Kidney epithelial cell (primary cell): ENCODE results near the gene KIF21A. TPM values are rescaled to one million over a fixed set of nuclear protein-coding genes. Genes with fewer than 3 reads are reported as not detected.

Source experiments
- DNase-seq: peaks from one replicate; pipeline ENCODE4 v3.0.0-alpha.2; 2010; ENCODE audit warnings: low read depth
- H3K27me3 ChIP-seq: 2 replicates; pipeline ENCODE4 v1.6.0; 2011; ENCODE audit warnings: low read length; ENCODE audit not compliant: control insufficient read depth, insufficient read depth
- H3K36me3 ChIP-seq: 2 replicates; pipeline ENCODE4 v1.5.1; 2011; ENCODE audit warnings: low read length; ENCODE audit not compliant: control insufficient read depth, insufficient read depth
- H3K4me3 ChIP-seq: 2 replicates; pipeline ENCODE4 v1.5.1; 2011; ENCODE audit warnings: low read depth, mild to moderate bottlenecking, control low read depth, low read length
- CTCF ChIP-seq: IDR thresholded peaks from 2 replicates; pipeline ENCODE4 v1.5.1; 2011; ENCODE audit warnings: mild to moderate bottlenecking, moderate library complexity, low read length, control low read depth, inconsistent platforms; ENCODE audit not compliant: insufficient read depth, poor library complexity, severe bottlenecking
- total RNA-seq: library from RNA; depleted of rRNA; stranded (reverse); fragments of >200 nt; gene quantifications from 2 replicates; pipeline ENCODE4 v1.2.3, GENCODE V29; 2015

The KIF21A gene
- total RNA-seq, 1 donor from 2014 or later = 17.8 TPM

- no peaks in the 10 kb centered on the region for H3K36me3 ChIP-seq
- H3K4me3 ChIP-seq = no peak overlapping the region
- no peak for DNase-seq
- no peak for TF ChIP-seq CTCF
- no peaks in the 10 kb centered on the region for H3K27me3 ChIP-seq
Measured at GRCh38 chr12:39327965-39328364, 115.0 kb downstream of the KIF21A start.

GRCh38 chr12:39327510-39327909, 115.4 kb downstream of the KIF21A start:
- Histone ChIP-seq H3K36me3 (no peaks in the 10 kb centered on the region), H3K4me3 (no peak overlapping the region), H3K27me3 (no peaks in the 10 kb centered on the region)
- DNase-seq = no peak
- TF ChIP-seq CTCF = no peak

- no peak for DNase-seq
- TF ChIP-seq CTCF = no peak
- H3K36me3 ChIP-seq = no peaks in the 10 kb centered on the region
- H3K4me3 ChIP-seq = no peak overlapping the region
- no peaks in the 10 kb centered on the region for H3K27me3 ChIP-seq
Measured at GRCh38 chr12:39319180-39319579, 123.7 kb downstream of the KIF21A start.

DNA sequence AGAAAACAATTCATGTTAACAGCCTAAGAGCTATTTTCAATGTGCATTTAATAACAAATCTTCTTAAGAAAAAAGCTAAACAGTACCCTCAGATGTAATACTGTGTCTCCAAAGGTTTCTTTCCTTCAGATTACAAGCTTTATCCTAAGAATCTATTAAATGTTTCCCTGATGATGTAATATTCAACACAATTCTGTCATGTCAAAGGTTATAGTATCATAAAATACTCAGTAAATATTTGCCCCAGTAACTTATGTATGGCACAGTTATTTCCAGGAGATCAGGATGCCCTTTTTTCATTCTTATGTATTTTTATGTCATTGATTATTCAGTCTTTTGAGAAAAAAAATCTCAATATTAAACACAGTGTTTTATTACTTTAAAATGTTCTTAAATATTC, 128.4 kb downstream of the KIF21A start:
- no peak for DNase-seq
- Histone ChIP-seq H3K27me3 (no peaks in the 10 kb centered on the region), H3K4me3 (no peak overlapping the region), H3K36me3 (no peaks in the 10 kb centered on the region)
- no peak for TF ChIP-seq CTCF

- H3K36me3 ChIP-seq = no peaks in the 10 kb centered on the region
- no peaks in the 10 kb centered on the region for H3K27me3 ChIP-seq
- no peak overlapping the region for H3K4me3 ChIP-seq
- DNase-seq = no peak
- no peak for TF ChIP-seq CTCF
Measured at GRCh38 chr12:39309516-39309915, 133.4 kb downstream of the KIF21A start.

DNA sequence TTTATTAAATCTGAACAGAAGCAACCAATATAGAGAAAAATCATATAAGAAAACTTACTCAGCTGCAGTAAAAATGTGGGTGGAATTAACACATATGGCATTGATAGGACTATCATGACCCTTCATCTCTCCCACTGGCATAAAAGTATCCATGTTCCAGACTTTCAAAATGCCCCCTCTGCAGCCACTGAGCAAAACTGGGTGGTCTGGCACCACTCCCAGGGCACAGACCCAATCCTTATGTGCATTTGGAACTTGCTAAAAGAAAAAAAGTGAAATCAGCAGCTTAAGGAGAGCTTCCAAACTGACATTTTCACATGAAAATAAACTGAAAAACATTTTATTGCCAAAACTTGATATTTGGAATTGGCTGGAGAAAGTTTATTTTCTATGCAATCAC, 141.5 kb downstream of the KIF21A start:
- Histone ChIP-seq H3K36me3 (no peaks in the 10 kb centered on the region), H3K27me3 (no peaks in the 10 kb centered on the region), H3K4me3 (no peak overlapping the region)
- no peak for DNase-seq
- no peak for TF ChIP-seq CTCF
